Activated T-cell treated with anti-CD3 and anti-CD28 coated beads for 4 hours (primary cell): ENCODE data around the gene EID2B.

ENCODE experiments used
- DNase-seq: peaks from one replicate; pipeline ENCODE4 v3.0.0-alpha.2; 2020

EID2B gene

GRCh38 chr19:39497996-39498797 is 34.5 kb downstream of the EID2B start:
- no peak for DNase-seq

GRCh38 chr19:39497701-39497995 is 35.0 kb downstream of the EID2B start:
- no peak for DNase-seq

DNA sequence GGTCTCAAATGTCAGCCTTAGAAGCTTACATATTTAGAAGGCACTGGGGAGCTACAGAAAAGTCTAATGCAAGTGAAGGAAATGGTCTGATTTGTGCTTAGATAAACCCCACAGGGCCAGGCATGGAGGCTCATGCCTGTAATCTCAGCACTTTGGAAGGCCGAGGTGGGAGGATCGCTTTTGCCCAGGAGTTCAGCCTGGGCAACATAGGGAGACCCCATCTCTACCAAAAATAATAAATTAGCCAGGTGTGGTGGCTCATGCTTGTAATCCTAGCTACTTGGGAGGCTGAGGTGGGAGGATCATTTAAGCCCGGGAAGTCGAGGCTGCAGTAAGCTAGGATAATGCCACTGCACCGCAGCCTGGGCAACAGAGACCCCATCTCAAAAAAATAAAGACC is 36.6 kb downstream of the EID2B start:
- no peak for DNase-seq

DNA sequence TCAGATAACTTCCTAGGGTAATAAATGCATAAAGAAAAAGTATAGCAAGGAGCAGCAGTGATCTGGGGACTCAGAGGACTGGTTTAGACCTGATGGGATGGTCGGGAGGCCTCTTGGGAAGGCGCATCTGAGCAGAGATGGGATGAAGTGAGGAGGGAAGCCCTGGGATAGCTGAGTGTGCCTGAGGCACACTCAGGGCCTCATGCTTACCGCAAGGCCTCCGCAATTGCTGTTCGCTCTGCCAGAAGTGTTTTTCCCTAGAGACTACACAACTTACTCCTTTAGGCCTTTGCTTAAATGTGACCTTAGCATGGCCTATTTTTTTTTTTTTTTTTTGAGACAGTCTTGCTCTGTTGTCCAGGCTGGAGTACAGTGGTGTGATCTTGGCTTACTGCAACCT is 38.0 kb downstream of the EID2B start:
- no peak for DNase-seq

DNA sequence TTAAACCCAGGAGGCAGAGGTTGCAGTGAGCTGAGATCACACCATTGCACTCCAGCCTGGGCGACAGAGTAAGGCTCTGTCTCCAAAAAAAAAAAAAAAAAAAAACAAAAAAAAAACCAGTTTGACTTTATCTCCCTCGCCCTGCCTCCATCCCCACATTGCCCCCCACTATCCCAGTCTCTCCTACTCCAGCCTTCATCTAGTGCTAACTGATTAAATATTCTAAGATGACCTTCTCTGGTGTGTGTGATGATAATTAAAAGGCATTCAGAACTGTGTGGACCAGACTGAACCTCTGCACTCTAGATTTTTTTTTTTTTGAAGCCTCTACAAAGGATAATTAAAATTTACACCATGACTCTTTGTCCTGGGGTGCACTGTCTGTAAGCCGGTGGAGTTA is 39.9 kb downstream of the EID2B start:
- no peak for DNase-seq

- DNase-seq = no peak
These were observed 40.4 kb downstream of the EID2B start for GRCh38 chr19:39492225-39492624.

- DNase-seq = no peak
These were observed 42.9 kb downstream of the EID2B start for GRCh38 chr19:39489756-39490155.

- DNase-seq = no peak
These were observed 49.5 kb downstream of the EID2B start for GRCh38 chr19:39483141-39483540.

GRCh38 chr19:39481676-39482075 is 51.0 kb downstream of the EID2B start:
- no peak for DNase-seq

DNA sequence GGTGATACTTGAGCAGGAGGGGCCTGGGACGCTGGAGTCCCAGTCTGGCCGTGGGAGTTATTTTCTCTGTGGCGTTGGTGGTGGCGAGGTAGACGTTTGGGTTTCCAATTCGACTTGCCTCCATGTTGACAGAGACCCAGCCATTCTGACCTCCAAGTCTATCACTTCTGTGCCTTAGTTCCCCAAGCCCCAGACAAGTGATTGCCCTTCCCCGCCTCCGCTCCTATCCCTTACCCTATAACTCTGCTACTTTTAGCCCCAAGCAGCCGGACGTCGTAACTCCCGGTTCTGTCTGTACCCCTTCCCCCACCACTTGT is 51.5 kb downstream of the EID2B start:
- no peak for DNase-seq
